GM18498 (cell line): Measurements from ENCODE around the gene PRKRIP1.
A peak's percentile ranks its signal among the peaks of the same experiment; 100 is the strongest.
"Not testable (repeated sequence)": the region's sequence is repeated elsewhere in the genome, so short reads cannot be mapped to it uniquely, and the experiment has no call there.

Experiments used
- ATAC-seq: cut with Tn5 transposase; IDR thresholded peaks from one replicate; pipeline ENCODE4 v1.9.1; 2021; ENCODE audit warnings: mild to moderate bottlenecking, moderate library complexity; ENCODE audit not compliant: unreplicated experiment

Gene PRKRIP1

DNA sequence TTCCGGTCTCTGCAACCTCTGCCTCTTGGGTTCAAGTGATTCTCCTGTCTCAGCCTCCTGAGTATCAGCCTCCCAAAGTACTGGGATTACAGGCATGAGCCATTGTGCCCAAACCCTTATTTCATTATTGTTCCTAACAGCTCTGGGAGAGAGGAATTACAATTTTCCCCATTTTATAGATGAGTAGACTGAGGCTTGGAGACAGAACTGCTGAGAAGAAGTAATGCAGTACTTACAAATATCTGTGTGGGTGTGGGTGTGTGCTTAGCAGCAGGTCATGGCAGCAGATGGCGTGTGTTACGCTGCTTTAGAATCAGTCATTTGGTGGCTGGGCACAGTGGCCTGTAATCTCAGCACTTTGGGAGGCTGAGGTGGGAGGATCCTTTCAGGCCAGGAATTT is 7.4 kb downstream of the PRKRIP1 start:
- ATAC-seq = no peak

DNA sequence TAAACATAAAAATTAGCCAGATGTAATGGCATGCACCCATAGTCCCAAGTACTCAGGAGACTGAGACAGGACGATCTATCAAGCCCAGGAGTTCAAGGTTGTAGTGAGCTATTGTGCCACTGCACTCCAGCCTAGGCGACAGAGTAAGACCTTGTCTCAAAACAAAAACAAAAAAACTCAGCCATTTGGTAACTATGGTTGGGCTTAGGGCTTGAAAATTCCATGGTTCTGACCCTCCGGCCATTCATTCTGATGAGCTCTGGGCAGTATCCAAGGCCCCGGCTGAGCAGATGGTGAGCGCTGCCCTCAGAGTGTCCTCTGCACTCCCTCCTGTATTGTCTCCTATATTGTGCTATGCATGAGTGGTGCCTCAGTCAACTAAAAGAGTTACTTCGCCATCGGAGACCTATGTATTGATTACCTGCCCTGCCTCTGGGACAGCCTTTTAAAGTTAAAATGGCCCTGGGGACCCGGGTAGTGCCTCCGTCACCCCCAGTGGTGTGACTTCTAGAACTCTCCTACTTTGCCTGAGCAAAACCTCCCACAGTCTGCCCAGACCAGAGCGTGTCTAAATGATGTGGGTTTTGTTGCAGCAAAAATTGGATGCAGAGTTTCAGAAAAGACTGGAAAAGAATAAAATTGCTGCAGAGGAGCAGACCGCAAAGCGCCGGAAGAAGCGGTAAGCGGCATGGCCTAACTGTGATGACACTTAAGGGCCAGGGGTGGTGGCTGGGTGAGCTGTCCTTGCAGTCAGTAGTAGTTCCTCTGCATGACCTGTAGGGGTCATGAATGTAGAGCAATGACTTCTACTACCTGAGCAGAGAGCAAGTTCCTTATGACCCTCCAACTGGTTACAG is 8.1 kb downstream of the PRKRIP1 start:
- peak; percentile 81 for ATAC-seq

GRCh38 chr7:102404862-102405188 is 8.7 kb downstream of the PRKRIP1 start:
- not testable (repeated sequence) for ATAC-seq

- ATAC-seq = no peak
These were observed 11.7 kb downstream of the PRKRIP1 start for GRCh38 chr7:102407910-102408309.

- peak; percentile 54 for ATAC-seq
These were observed 12.4 kb downstream of the PRKRIP1 start for GRCh38 chr7:102408530-102408929.

DNA sequence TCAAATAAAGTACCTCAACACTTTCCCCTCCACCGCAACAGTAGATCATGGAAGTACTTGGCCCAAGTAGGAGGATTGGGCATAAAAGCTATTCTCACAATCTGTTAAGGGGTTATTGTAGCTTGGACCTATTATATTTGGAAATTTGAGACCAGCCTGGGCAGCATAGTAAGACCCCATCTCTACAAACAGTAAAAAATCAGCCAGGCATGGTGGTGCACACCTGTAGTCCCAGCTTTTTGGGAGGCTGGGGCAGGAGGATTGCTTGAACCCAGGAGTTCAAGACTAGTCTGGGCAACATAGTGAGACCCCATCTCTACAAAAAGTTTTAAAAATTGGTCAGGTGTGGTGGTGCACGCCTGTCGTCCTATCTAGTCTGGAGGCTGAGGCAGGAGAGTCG is 13.2 kb downstream of the PRKRIP1 start:
- ATAC-seq = no peak

DNA sequence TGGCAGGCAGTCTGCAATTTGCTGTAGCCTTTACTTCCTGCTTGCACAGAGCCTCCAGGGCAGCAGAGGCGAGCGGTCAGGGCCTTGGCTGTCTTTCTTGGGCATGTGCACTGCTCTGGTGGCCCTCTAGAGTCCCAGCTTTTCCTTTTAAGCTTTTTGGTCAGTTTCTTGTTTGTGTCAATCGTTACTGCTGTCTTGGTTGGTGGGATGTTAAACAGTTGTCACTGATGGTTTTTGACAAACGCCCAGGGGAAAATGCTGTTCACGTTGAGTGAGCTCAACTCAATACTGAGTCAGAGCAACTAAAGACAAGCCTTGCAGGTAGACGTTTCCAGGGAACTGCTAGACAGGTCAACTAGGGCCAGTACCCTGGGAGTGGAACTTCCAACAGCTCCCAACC is 14.0 kb downstream of the PRKRIP1 start:
- ATAC-seq = no peak

DNA sequence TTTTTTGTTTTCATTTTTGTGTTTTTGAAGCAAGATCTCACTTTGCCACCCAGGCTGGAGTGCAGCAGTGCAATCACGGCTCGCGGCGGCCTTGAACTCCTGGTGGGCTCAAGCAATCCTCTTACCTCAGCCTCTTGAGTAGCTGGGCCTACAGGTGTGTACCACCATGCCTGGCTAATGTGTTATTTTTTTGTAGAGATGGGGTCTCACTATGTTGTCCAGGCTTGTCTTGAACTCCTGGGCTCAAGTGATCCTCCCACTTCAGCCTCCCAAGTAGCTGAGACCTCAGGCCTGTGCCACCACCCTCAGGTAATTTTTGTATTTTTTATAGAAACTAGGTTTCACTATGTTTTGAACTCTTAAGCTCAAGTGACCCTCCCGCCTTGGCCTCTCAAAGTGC is 14.8 kb downstream of the PRKRIP1 start:
- no peak for ATAC-seq

DNA sequence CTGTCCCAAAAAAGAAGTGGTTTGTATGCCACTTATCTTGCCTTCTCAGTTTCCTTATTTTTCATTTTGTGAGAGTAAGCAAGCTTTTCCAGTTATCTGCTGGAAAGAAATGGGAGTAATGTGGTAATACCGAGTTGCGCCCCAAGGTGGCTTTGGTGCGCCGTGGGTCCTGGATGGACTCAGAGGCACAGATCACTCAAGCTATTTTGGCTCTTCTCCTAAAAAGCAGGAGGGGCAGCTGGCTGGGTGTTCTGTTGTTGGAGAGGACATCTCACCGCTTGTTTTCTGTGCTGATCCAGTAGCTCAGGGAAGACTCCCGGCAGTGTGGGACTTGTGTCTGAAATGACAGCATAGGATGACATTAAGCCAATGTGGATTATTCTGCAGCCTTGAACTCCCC is 16.4 kb downstream of the PRKRIP1 start:
- no peak for ATAC-seq

GRCh38 chr7:102413091-102413490 is 16.9 kb downstream of the PRKRIP1 start:
- no peak for ATAC-seq

- ATAC-seq = no peak
These were observed 17.4 kb downstream of the PRKRIP1 start for GRCh38 chr7:102413611-102414010.

DNA sequence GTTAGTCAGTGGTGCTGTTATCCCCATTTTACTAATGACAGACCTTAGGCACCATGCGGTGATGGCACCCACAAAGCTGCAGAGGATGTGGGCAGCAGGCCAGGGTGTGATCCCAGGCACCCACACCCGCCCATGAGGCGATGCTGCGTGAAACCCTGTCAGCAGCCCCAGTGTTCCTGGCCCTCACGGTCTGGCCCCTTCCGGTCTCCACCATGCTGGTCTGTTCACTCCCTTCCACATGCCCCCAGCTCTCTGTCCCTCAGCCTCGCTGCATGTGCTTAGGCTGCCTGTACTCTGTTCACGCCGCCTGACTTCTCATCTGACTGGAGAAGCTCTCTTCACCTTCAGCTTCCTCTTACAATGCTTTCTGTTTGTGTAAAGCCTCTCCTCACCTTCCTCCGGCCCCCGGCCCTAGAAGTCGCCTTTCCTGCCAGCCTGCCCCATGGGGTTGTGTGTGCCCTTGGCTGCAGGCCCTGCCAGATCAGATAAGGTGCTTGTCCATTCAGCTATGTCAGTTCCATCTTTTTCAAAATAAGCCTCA is 19.6 kb downstream of the PRKRIP1 start:
- peak; percentile 66 for ATAC-seq

DNA sequence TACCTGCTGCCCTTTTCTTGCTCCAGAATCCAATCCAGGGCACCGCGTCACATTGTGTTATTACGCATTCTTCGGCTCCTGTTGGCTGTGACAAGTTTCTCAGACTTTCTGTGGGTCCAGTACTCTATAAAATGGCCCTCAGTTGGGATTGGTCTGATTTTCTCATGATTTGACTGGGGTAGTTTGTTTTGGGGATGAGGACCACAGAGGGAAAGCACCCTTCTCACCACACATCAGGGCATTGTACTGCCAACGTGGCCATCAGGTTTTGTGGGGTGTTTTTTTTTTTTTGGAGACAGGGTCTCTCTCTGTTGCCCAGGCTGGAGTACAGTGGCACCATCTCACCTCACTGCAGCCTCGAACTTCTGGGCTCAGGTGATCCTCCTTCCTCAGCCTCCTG is 20.2 kb downstream of the PRKRIP1 start:
- ATAC-seq = no peak

- no peak for ATAC-seq
These were observed 20.9 kb downstream of the PRKRIP1 start for GRCh38 chr7:102417105-102417504.

DNA sequence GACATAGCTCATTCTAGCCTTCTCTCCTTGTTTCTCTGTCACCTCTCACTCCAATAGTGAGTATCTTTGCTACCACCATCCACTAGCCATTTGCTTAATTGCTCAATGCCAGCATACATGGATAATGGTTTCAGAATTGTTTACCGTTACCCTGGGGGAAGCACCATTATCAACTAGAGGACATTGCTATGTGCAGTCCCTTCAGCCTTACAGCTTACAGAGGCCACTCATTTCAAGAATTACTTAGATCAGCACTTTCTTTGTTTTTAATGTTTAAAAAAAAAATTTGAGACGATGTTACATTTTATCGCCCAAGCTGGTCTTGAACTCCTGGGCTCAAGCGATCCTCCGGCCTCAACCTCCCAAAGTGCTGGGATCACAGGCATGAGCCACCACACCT is 22.4 kb downstream of the PRKRIP1 start:
- ATAC-seq = no peak

GRCh38 chr7:102421706-102422240 is 25.6 kb downstream of the PRKRIP1 start:
- ATAC-seq = no peak

DNA sequence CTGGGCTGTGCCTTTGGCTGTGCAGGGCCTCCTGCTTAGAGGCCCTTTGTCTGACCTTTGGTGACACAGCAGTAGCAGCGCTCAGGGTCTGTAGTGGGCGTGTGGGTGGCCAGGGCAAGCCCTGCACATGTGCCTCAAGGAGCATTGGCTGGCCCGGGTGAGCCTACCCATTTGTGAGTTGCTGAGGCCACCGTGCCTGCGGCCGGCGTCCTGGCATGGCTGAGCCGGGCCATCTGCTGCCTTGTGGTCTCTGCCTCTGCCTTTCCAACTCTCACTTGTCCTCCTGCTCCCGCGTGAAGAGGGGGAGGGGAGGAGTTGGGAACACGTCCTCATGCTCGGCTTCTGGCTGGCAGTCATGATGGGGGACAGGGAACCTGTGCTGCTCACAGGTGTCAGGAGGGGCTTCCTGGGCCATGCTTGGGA is 28.0 kb downstream of the PRKRIP1 start:
- no peak for ATAC-seq

- ATAC-seq = peak; percentile 23
These were observed 28.6 kb downstream of the PRKRIP1 start for GRCh38 chr7:102424787-102425218.

DNA sequence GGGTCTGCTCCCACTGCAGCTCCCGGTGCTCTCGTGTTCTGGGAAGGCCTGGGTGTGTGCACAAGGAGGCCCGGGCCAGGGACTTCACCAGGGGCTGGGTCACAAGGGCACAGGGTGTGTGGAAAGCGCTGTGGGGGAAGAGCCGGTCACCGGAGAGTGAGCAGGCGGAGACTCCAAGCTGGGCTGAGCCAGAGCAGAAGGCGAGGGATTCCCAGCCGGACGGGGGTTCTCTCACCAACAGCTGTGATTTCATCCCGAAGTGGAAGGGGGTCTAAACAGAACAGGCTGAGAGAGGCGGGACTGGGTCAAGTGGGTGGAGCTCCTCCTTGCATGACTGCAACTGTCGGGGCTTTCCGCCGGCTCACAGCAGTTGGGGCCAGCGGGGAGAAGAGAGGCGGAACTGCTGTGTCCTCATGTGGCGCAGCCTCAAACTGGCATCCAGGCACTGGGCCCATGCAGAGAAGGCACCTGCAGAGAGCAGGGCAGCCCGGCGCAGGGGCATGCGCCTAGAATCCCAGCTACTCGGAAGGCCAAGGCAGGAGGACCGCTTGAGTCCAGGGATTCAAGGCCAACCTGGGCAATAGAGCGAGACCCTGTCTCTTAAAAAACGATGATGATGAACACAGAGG is 29.6 kb downstream of the PRKRIP1 start:
- ATAC-seq = peak; percentile 64

DNA sequence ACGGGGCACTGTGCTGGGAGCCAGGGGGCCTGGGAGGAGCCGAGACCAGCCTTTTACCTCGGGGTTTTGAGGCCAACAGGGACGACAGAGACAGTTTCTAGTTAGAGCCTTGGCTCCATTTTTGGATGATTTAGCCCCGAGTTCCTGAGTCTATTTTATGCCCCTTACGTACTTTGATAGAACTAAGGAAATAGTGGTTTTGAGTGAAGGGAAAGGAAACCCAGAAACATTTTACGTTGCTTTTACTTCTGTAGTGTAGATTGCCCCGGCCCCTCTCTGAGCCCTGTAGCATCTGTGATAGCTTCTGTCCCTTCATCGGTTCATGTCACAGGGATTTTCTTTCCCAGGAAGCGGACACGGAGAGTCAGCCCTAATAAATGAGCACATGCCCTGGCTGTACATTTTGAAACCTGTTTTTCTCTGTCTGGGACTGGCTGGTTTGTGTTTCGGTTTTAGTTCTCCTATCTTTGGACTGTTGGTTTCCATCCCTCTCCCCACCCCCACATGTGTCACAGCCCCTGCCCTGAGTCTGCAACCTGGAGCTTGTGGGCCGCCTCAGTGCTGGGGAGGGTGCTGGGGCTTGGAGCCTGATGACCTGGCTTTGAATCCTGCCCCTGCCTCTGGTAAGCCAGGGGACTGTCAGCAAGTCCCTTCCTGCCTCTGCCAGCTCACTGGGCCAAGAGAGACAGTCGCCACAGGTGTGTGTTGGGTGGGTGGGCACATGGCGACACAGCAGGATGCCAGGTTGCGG is 30.3 kb downstream of the PRKRIP1 start:
- ATAC-seq = peak; percentile 61

GRCh38 chr7:102427019-102427405 is 30.8 kb downstream of the PRKRIP1 start:
- no peak for ATAC-seq
